EH (cell line): ENCODE results near the gene GLRA2.

Source experiments
- DNase-seq: peaks from one replicate; pipeline ENCODE4 v3.0.0-alpha.2; 2015; ENCODE audit warnings: low read depth

Gene GLRA2

DNA sequence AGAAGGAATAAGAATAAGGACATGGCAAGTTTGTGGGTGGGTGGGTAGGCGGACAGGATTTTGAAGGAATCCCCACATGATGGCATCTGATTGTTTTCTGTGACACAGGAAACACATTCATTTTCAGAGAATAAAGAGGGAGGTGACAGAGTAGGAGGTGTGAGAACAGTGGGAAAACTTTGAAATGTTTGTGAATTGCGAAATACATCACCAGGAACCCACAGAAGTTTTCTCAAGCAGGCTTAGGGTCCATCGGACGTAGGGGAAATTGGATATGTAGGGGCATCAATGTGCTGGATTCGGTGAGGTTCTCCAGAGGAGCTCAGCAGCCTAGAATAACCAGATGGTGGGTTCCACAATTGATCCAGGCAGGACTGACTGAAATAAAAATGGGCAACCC, 171.6 kb downstream of the GLRA2 start:
- DNase-seq: no peak

- no peak for DNase-seq
Observed at GRCh38 chrX:14702145-14702544, 172.8 kb downstream of the GLRA2 start.

DNA sequence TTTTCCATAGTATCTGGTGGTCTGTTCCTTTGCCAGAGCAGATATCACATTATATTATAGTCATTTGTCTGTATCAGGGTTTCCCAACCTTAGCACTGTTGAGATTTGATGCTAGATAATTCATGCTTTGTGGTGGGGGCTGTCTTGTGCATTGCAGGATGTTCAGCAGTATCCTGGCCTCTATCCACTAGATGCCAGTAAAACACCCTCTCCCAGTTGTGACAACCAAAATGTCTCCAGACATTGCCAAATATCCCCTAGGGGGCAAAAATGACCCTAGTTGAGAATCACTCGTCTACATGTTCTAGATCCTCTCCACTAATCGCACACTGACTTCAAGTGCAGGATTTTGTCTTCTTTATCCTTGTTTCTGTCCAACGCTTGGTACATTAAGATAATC, 182.8 kb downstream of the GLRA2 start:
- DNase-seq: peak; percentile 23

DNA sequence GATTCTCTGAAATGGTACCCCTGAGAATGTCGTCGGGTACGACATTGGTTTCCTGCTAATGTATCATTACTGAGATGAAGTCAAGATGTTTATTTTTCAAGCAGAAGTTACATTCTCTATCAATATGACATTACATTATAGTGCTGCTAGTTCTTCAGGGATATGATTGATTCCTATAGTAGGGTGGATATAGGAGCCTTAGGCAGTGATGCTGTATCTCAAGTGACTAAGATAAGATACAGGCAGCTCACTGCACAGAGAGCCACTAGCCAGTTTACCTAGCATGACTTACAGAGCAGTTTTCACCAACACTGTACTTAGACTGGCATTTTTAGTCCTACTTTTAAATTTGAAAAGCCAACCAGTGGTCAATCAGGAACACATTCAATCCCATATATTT, 188.6 kb downstream of the GLRA2 start:
- DNase-seq: no peak

- DNase-seq: peak; percentile 10
Observed at GRCh38 chrX:14718403-14718802, 189.1 kb downstream of the GLRA2 start.

- DNase-seq: peak; percentile 17
Observed at GRCh38 chrX:14729058-14729457, 199.7 kb downstream of the GLRA2 start.

- DNase-seq: peak; percentile 45
Observed at GRCh38 chrX:14738643-14739042, 209.3 kb downstream of the GLRA2 start.

GRCh38 chrX:14753441-14753840, 224.1 kb downstream of the GLRA2 start:
- no peak for DNase-seq

- no peak for DNase-seq
Observed at GRCh38 chrX:14758029-14758491, 228.7 kb downstream of the GLRA2 start.

DNA sequence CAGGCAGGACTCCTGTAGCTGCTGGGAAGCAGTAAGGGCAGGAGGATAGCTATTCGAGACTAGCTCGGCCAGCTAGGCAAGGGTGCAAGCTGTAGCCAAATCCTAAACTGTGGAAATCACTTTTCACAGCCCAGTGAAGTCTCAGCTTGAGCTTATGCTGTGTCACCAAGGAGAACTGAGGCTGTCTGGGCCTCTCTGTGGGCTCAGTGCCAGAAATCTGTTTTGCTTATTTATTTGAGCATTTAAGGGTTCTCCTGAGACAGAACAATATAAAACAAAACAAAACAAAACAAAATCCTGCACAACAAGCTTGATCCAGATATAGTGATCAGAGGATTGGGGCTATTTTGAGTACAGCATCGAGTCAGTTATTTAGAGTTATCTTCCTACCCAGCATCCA, 246.1 kb downstream of the GLRA2 start:
- no peak for DNase-seq

- DNase-seq: peak; percentile 47
Observed at GRCh38 chrX:14776901-14777300, 247.6 kb downstream of the GLRA2 start.

DNA sequence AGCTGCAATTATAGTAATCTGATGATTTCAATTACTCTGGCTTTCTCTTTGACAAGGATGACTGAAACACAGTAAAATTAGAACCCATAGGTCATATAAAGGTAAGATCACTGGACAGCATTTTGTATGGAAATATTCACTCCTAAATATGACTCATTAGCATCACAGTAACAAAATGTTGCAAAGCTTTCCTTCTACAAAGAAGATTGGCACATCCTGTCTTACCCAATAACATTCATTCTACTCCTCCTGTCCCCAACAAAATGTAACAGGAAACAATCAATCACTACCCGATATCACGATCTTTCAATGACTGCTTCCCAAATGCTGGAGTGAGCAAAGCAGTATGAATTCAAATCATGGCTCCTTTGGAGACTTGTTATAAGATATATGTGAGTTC, 248.2 kb downstream of the GLRA2 start:
- peak; percentile 59 for DNase-seq

GRCh38 chrX:14779580-14779979, 250.2 kb downstream of the GLRA2 start:
- peak; percentile 42 for DNase-seq
